Esophagus squamous epithelium (tissue), 4 donors: ENCODE results near the gene NTF3.

Experiments used
- POLR2A ChIP-seq, 4 donors: fragments of 450-650 bp; IDR thresholded peaks; one replicate each; pipeline ENCODE4 v1.6.1; 2017; ENCODE audit warnings: antibody characterized with exemption in 4 of 4, mild to moderate bottlenecking in 4 of 4, moderate library complexity in 3 of 4
- TF ChIP-seq, protein P1 (sequence below), 6 experiments: fragments of 450-650 bp in 4 of 6; fragments of 200-600 bp in 2 of 6; sonication (generic) in 2 of 6; IDR thresholded peaks; one replicate each; pipeline ENCODE4 v1.5.1; 2016 to 2019; ENCODE audit warnings: antibody characterized with exemption in 6 of 6, mild to moderate bottlenecking in 4 of 6, moderate library complexity in 4 of 6

GRCh38 chr12:5399266-5399665, 32.6 kb upstream of the NTF3 start:
- no peak for TF ChIP-seq POLR2A (IDR thresholded peaks at IDR 0.05)
- TF ChIP-seq, protein P1, sequence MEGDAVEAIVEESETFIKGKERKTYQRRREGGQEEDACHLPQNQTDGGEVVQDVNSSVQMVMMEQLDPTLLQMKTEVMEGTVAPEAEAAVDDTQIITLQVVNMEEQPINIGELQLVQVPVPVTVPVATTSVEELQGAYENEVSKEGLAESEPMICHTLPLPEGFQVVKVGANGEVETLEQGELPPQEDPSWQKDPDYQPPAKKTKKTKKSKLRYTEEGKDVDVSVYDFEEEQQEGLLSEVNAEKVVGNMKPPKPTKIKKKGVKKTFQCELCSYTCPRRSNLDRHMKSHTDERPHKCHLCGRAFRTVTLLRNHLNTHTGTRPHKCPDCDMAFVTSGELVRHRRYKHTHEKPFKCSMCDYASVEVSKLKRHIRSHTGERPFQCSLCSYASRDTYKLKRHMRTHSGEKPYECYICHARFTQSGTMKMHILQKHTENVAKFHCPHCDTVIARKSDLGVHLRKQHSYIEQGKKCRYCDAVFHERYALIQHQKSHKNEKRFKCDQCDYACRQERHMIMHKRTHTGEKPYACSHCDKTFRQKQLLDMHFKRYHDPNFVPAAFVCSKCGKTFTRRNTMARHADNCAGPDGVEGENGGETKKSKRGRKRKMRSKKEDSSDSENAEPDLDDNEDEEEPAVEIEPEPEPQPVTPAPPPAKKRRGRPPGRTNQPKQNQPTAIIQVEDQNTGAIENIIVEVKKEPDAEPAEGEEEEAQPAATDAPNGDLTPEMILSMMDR (IDR thresholded peaks at IDR 0.05): no peak
